A549 (cell line): ENCODE measurements around the gene RBM7. TPM values are rescaled to one million over a fixed set of nuclear protein-coding genes. Genes with fewer than 3 reads are reported as not detected.
A peak's percentile ranks its signal among the peaks of the same experiment; 100 is the strongest.

Experiments used
- ATAC-seq, 2 experiments: fragments of 200-7000 bp in 1 of 2; fragments of >200 bp in 1 of 2; cut with Nextera tagmentation in 1 of 2; cut with Tn5 transposase in 1 of 2; 3 replicates each; pipeline versions ENCODE4 v1.8.0 to v1.9.1; 2018 to 2020; ENCODE audit warnings: mild to moderate bottlenecking in 1 of 2, moderate library complexity in 1 of 2
- CTCF ChIA-PET: fragments of 300-600 bp; sonication (Branson Sonifier 250); formaldehyde crosslinking; extraction: SDS; loops from one replicate; lab custom pipeline; 2021; ENCODE audit warnings: antibody characterized with exemption, inconsistent platforms; lab: Yijun Ruan, JAX
- POLR2A ChIA-PET: fragments of 350-600 bp; formaldehyde crosslinking; extraction: SDS; loops from one replicate; lab custom pipeline; 2021; ENCODE audit warnings: antibody characterized with exemption, inconsistent platforms; lab: Yijun Ruan, JAX
- DNase-seq, 2 experiments: peaks; one replicate each; pipeline versions ENCODE4 v3.0.0 to v3.0.0-alpha.2; 2011 to 2016; ENCODE audit warnings: low read depth in 1 of 2, low spot score in 1 of 2
- FAIRE-seq: peaks from 2 replicates; lab custom pipeline; 2011; peaks lifted over from hg19 to GRCh38; lab: Jason Lieb, UNC
- H3K27ac ChIP-seq, 2 experiments: fragments of >200 bp; sonication (Bioruptor Twin); formaldehyde crosslinking; 3 replicates each; pipeline ENCODE4 v1.5.1; 2016 to 2017
- H3K4me1 ChIP-seq: fragments of >200 bp; sonication (Bioruptor Twin); formaldehyde crosslinking; 3 replicates; pipeline ENCODE4 v1.6.1; 2016
- H3K4me2 ChIP-seq: fragments of >200 bp; sonication (Bioruptor Twin); formaldehyde crosslinking; 3 replicates; pipeline ENCODE4 v1.6.1; 2016
- H3K4me3 ChIP-seq: fragments of >200 bp; sonication (Bioruptor Twin); formaldehyde crosslinking; 3 replicates; pipeline ENCODE4 v1.5.1; 2016
- H3K9me3 ChIP-seq: fragments of >200 bp; sonication (Bioruptor Twin); formaldehyde crosslinking; 3 replicates; pipeline ENCODE4 v1.6.1; 2016
- BHLHE40 ChIP-seq: IDR thresholded peaks from 2 replicates; pipeline ENCODE4 v1.6.1; 2012; ENCODE audit warnings: low read depth, low read length, inconsistent platforms
- CBX2 ChIP-seq: fragments of 200-600 bp; sonication (generic); IDR thresholded peaks from 2 replicates; pipeline ENCODE4 v1.6.1; 2016; ENCODE audit warnings: low read depth, mild to moderate bottlenecking, borderline replicate concordance
- CHD2 ChIP-seq: fragments of 150-350 bp; IDR thresholded peaks from 2 replicates; pipeline ENCODE4 v1.6.1; 2014; ENCODE audit warnings: low read length; ENCODE audit not compliant: partially characterized antibody
- E2F6 ChIP-seq: IDR thresholded peaks from 2 replicates; pipeline ENCODE4 v1.6.1; 2012; ENCODE audit warnings: low read depth, borderline replicate concordance
- EHF ChIP-seq: fragments of 250-450 bp; sonication (Bioruptor Pico); IDR thresholded peaks from 2 replicates; pipeline ENCODE4 v1.5.0; 2020; ENCODE audit warnings: mild to moderate bottlenecking
- ELK1 ChIP-seq: fragments of 150-350 bp; IDR thresholded peaks from 2 replicates; pipeline ENCODE4 v1.6.1; 2014; ENCODE audit warnings: low read depth, mild to moderate bottlenecking, low read length
- EP300 ChIP-seq, 2 experiments: fragments of >200 bp; sonication (Bioruptor Twin); formaldehyde crosslinking; IDR thresholded peaks; 2 replicates in 1 of 2; 3 replicates in 1 of 2; pipeline ENCODE4 v1.6.1; 2016 to 2017
- ESRRA ChIP-seq: fragments of 150-350 bp; IDR thresholded peaks from 2 replicates; pipeline ENCODE4 v1.6.1; 2014; ENCODE audit warnings: mild to moderate bottlenecking, low read length, borderline replicate concordance
- FOSL2 ChIP-seq, 2 experiments: fragments of 450-650 bp in 1 of 2; fragments of >200 bp in 1 of 2; sonication (Bioruptor Twin) in 1 of 2; formaldehyde crosslinking; IDR thresholded peaks; 2 replicates each; pipeline versions ENCODE4 v1.5.0 to v1.6.1; 2016 to 2020; ENCODE audit warnings: mild to moderate bottlenecking in 1 of 2, moderate library complexity in 1 of 2
- HOXA7 ChIP-seq: fragments of 250-450 bp; sonication (Bioruptor Pico); IDR thresholded peaks from 2 replicates; pipeline ENCODE4 v1.5.0; 2020; ENCODE audit warnings: mild to moderate bottlenecking, moderate library complexity
- JUN ChIP-seq, 2 experiments: fragments of >200 bp; sonication (Bioruptor Twin); formaldehyde crosslinking; IDR thresholded peaks; 2 replicates in 1 of 2; 3 replicates in 1 of 2; pipeline ENCODE4 v1.6.1; 2016 to 2017
- MAFK ChIP-seq: fragments of 450-650 bp; IDR thresholded peaks from 2 replicates; pipeline ENCODE4 v1.6.1; 2014; ENCODE audit not compliant: partially characterized antibody
- MAX ChIP-seq: IDR thresholded peaks from 2 replicates; pipeline ENCODE4 v1.6.1; 2012
- MYC ChIP-seq: IDR thresholded peaks from 2 replicates; pipeline ENCODE4 v1.6.1; 2012; ENCODE audit warnings: mild to moderate bottlenecking, inconsistent platforms, low read length, improper control_type of control experiment, borderline replicate concordance
- NR3C1 ChIP-seq: fragments of >200 bp; sonication (Bioruptor Twin); formaldehyde crosslinking; IDR thresholded peaks from 3 replicates; pipeline ENCODE4 v1.6.1; 2017
- PHF8 ChIP-seq: fragments of 200-600 bp; sonication (generic); IDR thresholded peaks from 2 replicates; pipeline ENCODE4 v1.6.1; 2016; ENCODE audit warnings: low read depth, mild to moderate bottlenecking, antibody characterized with exemption, moderate library complexity, borderline replicate concordance
- POLR2A ChIP-seq: IDR thresholded peaks from 2 replicates; pipeline ENCODE4 v1.6.1; 2012; ENCODE audit warnings: mild to moderate bottlenecking, low read length
- RARB ChIP-seq: fragments of 250-450 bp; sonication (Bioruptor Pico); IDR thresholded peaks from 2 replicates; pipeline ENCODE4 v1.8.0; 2021; ENCODE audit warnings: mild to moderate bottlenecking, moderate library complexity
- RFX5 ChIP-seq: fragments of 450-650 bp; IDR thresholded peaks from 2 replicates; pipeline ENCODE4 v1.7.1; 2014; ENCODE audit warnings: antibody characterized with exemption, mild to moderate bottlenecking, moderate library complexity
- USF2 ChIP-seq: fragments of 450-650 bp; IDR thresholded peaks from 2 replicates; pipeline ENCODE4 v1.6.1; 2014; ENCODE audit warnings: antibody characterized with exemption
- ZFP36 ChIP-seq: fragments of 450-650 bp; IDR thresholded peaks from 2 replicates; pipeline ENCODE4 v1.6.1; 2014; ENCODE audit warnings: borderline replicate concordance; ENCODE audit not compliant: partially characterized antibody
- WGBS: methylation state at CpG from one replicate; pipeline ENCODE4 v1.1.6; 2017; ENCODE audit errors: missing lambda C conversion rate; 5-methylcytosine and 5-hydroxymethylcytosine counted together
- polyA plus RNA-seq, 4 experiments: library from polyadenylated mRNA; depleted of rRNA in 3 of 4; stranded (reverse); fragments of >200 nt; fragmentation: RNase III in 1 of 4; extraction: RNeasy Plus Mini Kit Qiagen cat#74134 plus additional on column Dnase treatment in 1 of 4; gene quantifications; 2 replicates in 3 of 4; 3 replicates in 1 of 4; pipeline ENCODE4 v1.2.3, GENCODE V29; 2011 to 2017

The RBM7 gene
- polyA plus RNA-seq, 2 of the 4 experiments (the other 2 are of a cell fraction): 33.6 to 41.2 TPM

GRCh38 chr11:114433376-114433775 is 32.9 kb downstream of the RBM7 start (continued):
- TF ChIP-seq ZFP36: no peak
- no peak for TF ChIP-seq ESRRA
- no peak for TF ChIP-seq CBX2
- TF ChIP-seq CHD2: no peak
- no peak for TF ChIP-seq BHLHE40

- H3K4me3 ChIP-seq: no peak overlapping the region
- no peak for TF ChIP-seq ELK1
- TF ChIP-seq RARB (CRISPR knock-in tag): no peak
- TF ChIP-seq ESRRA: no peak
- no peak for TF ChIP-seq HOXA7 (CRISPR knock-in tag)
- TF ChIP-seq E2F6: no peak
- no peak for TF ChIP-seq MAFK
- no peak for TF ChIP-seq NR3C1
- no peak for TF ChIP-seq JUN (IDR thresholded peaks at IDR 0.05)
- no peak for TF ChIP-seq PHF8
- TF ChIP-seq EHF: no peak
- TF ChIP-seq RFX5: no peak
- ChIA-PET POLR2A (no interaction called here), CTCF (interaction anchor here (0.9 kb wide), 1 partner anchor 98 kb away, joined by 5 read pairs; no protein-coding TSS in a partner anchor)
- ATAC-seq: no peak
- peaks cover 21% of the 10 kb centered on the region for H3K4me1 ChIP-seq
- peak overlapping the region; percentile 86 to 100; a peak in 5 of 6 replicates for H3K27ac ChIP-seq
- no peak for DNase-seq
- FAIRE-seq: no peak
- 81% methylated on average over 6 of the region's 6 CpGs for WGBS
- H3K4me2 ChIP-seq: peak overlapping the region; percentile 75
- no peaks in the 10 kb centered on the region for H3K9me3 ChIP-seq
Measured at GRCh38 chr11:114438303-114438702, 37.8 kb downstream of the RBM7 start.

- Histone ChIP-seq H3K4me3 (peak within 1 kb of the TSS; percentile 94), H3K4me2 (peak within 1 kb of the TSS; percentile 75), H3K4me1 (peaks cover 21% of the 10 kb centered on the region)
- CTCF ChIA-PET: interaction anchor here (0.6 to 1.5 kb wide), 4 partner anchors 68 to 160 kb away, joined by 3 to 5 read pairs (median 3); no protein-coding TSS in a partner anchor
- 0% methylated on average over 12 of the region's 64 CpGs for WGBS
- TF ChIP-seq JUN (IDR thresholded peaks at IDR 0.05) (peak in 1 of 2 experiments; percentile 39; a peak in 1 of 5 replicates), MAX (peak; percentile 92), POLR2A (peak; percentile 41), MYC (peak; percentile 78), EHF (no peak), USF2 (0 out of 2 replicates have a peak, but pooled peaks have one; percentile 22), E2F6 (peak; percentile 30; the same call in 1 of the 2 replicates), FOSL2 (IDR thresholded peaks at IDR 0.05) (no peak), FOSL2 (CRISPR knock-in tag; IDR thresholded peaks at IDR 0.05) (0 out of 2 replicates have a peak, but pooled peaks have one; percentile 15), EP300 (IDR thresholded peaks at IDR 0.05) (no peak)
- TF ChIP-seq, all 56 proteins: peak for 7
- H3K27ac ChIP-seq: peak within 1 kb of the TSS; percentile 86 to 100
- peak; percentile 80 to 93 for DNase-seq
- H3K9me3 ChIP-seq: no peaks in the 10 kb centered on the region
- peak; percentile 96 to 98 for ATAC-seq
- no peak for FAIRE-seq
- POLR2A ChIA-PET: interaction anchor here (0.6 to 1.0 kb wide), 3 partner anchors 10 to 144 kb away, joined by 4 to 5 read pairs (median 4); partner anchors contain the start of gene NNMT
Measured at GRCh38 chr11:114439229-114440120, 39.0 kb downstream of the RBM7 start, which contains the start of gene REXO2. TSS of gene REXO2 (plus strand) at chr11:114439467. CDS start at chr11:114439529, 62 bp downstream.
